Central memory CD8-positive, alpha-beta T cell (primary cell): Measurements from ENCODE around the gene KDM6A.
"Not testable (repeated sequence)": the region's sequence is repeated elsewhere in the genome, so short reads cannot be mapped to it uniquely, and the experiment has no call there.

Experiments used
- ATAC-seq: fragments of 150-1000 bp; cut with Tn5 transposase; replicated peaks from 2 replicates; pipeline ENCODE4 v1.10.0; 2022; ENCODE audit warnings: mild to moderate bottlenecking, moderate FRiP score, moderate number of reproducible peaks; ENCODE audit not compliant: poor library complexity, severe bottlenecking; ENCODE audit errors: extremely low read depth
- DNase-seq, 2 donors: peaks; one replicate each; pipeline ENCODE4 v3.0.0; 2021; ENCODE audit warnings: low spot score in 2 of 2
- H3K27ac Mint-ChIP-seq: one replicate; pipeline ENCODE4 v1.8.0; 2022; ENCODE audit warnings: low read depth, mild to moderate bottlenecking, moderate library complexity, mixed read lengths
- H3K27me3 Mint-ChIP-seq: one replicate; pipeline ENCODE4 v1.8.0; 2022; ENCODE audit warnings: mixed read lengths
- H3K36me3 Mint-ChIP-seq: one replicate; pipeline ENCODE4 v1.8.0; 2022; ENCODE audit warnings: mild to moderate bottlenecking, moderate library complexity, mixed read lengths; ENCODE audit not compliant: insufficient read depth
- H3K4me1 Mint-ChIP-seq: one replicate; pipeline ENCODE4 v1.8.0; 2022; ENCODE audit warnings: mixed read lengths
- H3K4me3 Mint-ChIP-seq: one replicate; pipeline ENCODE4 v1.8.0; 2022; ENCODE audit warnings: mild to moderate bottlenecking, moderate library complexity, mixed read lengths
- H3K9me3 Mint-ChIP-seq: one replicate; pipeline ENCODE4 v1.8.0; 2022; ENCODE audit warnings: mixed read lengths

Gene KDM6A

GRCh38 chrX:44980403-44980802 lies 107.4 kb downstream of the KDM6A start:
- Mint-ChIP-seq H3K27me3 (no peaks in the 10 kb centered on the region), H3K4me1 (peaks cover 11% of the 10 kb centered on the region), H3K36me3 (peaks cover 6% of the 10 kb centered on the region), H3K4me3 (no peak overlapping the region), H3K9me3 (no peaks in the 10 kb centered on the region), H3K27ac (no peak overlapping the region)
- ATAC-seq (no peak), DNase-seq (no peak)

- DNase-seq, result no peak
- Mint-ChIP-seq H3K27ac (no peak overlapping the region), H3K36me3 (peaks cover 6% of the 10 kb centered on the region)
Measured at GRCh38 chrX:44980883-44981282, 107.9 kb downstream of the KDM6A start.

GRCh38 chrX:44989995-44990770 lies 117.2 kb downstream of the KDM6A start:
- ATAC-seq (no peak), DNase-seq (no peak)
- H3K27me3 Mint-ChIP-seq, result no peaks in the 10 kb centered on the region
- no peak overlapping the region for H3K27ac Mint-ChIP-seq
- peaks cover 45% of the 10 kb centered on the region for H3K4me1 Mint-ChIP-seq
- H3K4me3 Mint-ChIP-seq, result no peak overlapping the region
- no peaks in the 10 kb centered on the region for H3K9me3 Mint-ChIP-seq
- peaks cover 14% of the 10 kb centered on the region for H3K36me3 Mint-ChIP-seq

More at GRCh38 chrX:44980883-44981282, 107.9 kb downstream of the KDM6A start:
- no peaks in the 10 kb centered on the region for H3K27me3 Mint-ChIP-seq
- peaks cover 11% of the 10 kb centered on the region for H3K4me1 Mint-ChIP-seq
- ATAC-seq, result no peak
- H3K9me3 Mint-ChIP-seq, result no peaks in the 10 kb centered on the region
- no peak overlapping the region for H3K4me3 Mint-ChIP-seq

GRCh38 chrX:44992775-44993174 lies 119.8 kb downstream of the KDM6A start:
- DNase-seq (no peak), ATAC-seq (no peak)
- Mint-ChIP-seq H3K36me3 (peaks cover 14% of the 10 kb centered on the region), H3K27ac (no peak overlapping the region), H3K4me1 (peaks cover 47% of the 10 kb centered on the region), H3K9me3 (no peaks in the 10 kb centered on the region), H3K4me3 (no peak overlapping the region), H3K27me3 (no peaks in the 10 kb centered on the region)

DNA sequence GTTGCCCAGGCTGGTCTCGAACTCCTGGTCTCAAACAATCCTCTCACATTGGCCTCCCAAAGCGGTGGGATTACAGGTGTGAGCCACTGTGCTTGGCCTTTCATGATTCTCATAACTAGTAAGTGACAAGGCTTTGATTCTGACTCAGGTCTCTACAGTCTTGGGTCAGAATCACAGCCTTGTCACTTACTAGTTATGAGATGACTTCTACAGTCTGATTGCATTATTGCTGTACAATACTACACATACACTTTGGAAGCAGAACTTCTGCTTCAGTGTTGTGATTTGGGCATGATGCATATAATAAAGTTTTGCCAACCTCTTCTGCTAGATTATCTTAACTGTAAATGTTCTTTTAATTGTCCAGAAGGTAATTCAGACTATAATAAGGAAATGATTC lies 123.3 kb downstream of the KDM6A start:
- DNase-seq, result no peak
- Mint-ChIP-seq H3K27ac (no peak overlapping the region), H3K36me3 (peaks cover 12% of the 10 kb centered on the region), H3K4me1 (peaks cover 55% of the 10 kb centered on the region), H3K9me3 (no peaks in the 10 kb centered on the region), H3K4me3 (no peak overlapping the region), H3K27me3 (no peaks in the 10 kb centered on the region)
- ATAC-seq, result no peak

- Mint-ChIP-seq H3K4me1 (peaks cover 58% of the 10 kb centered on the region), H3K27me3 (no peaks in the 10 kb centered on the region), H3K4me3 (no peak overlapping the region), H3K27ac (peak overlapping the region; percentile 50), H3K36me3 (peaks cover 12% of the 10 kb centered on the region), H3K9me3 (no peaks in the 10 kb centered on the region)
- DNase-seq (no peak), ATAC-seq (no peak)
Measured at GRCh38 chrX:44997282-44997812, 124.4 kb downstream of the KDM6A start.

GRCh38 chrX:44997888-44998287 lies 124.9 kb downstream of the KDM6A start:
- Mint-ChIP-seq H3K36me3 (peaks cover 9% of the 10 kb centered on the region), H3K27me3 (no peaks in the 10 kb centered on the region), H3K27ac (peak overlapping the region; percentile 50), H3K4me1 (peaks cover 58% of the 10 kb centered on the region), H3K4me3 (no peak overlapping the region), H3K9me3 (no peaks in the 10 kb centered on the region)
- DNase-seq (no peak), ATAC-seq (no peak)

DNA sequence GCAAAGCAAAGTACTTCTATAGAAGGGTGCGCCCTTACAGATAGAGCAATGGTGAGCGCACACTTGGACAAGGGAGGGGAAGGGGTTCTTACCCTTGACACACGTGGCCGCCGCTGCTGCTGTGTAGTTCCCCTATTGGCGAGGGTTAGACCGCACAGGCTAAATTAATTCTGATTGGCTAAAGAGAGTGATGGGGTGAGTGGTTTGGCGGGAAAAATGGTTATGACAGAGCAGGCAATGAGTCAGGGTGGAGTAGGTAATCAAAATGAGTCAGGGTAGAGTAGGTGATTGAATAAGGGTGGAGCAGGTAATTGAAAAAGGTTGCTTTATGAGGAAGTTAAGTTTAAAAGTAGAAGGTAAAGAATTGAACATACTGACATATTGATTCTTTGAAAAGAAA lies 126.2 kb downstream of the KDM6A start:
- not testable (repeated sequence) for H3K27me3 Mint-ChIP-seq, H3K9me3 Mint-ChIP-seq, ATAC-seq, H3K4me3 Mint-ChIP-seq, H3K27ac Mint-ChIP-seq, DNase-seq, H3K36me3 Mint-ChIP-seq
- H3K4me1 Mint-ChIP-seq, result peaks cover 59% of the 10 kb centered on the region

GRCh38 chrX:44999872-45000271 lies 126.9 kb downstream of the KDM6A start:
- H3K27ac Mint-ChIP-seq, H3K36me3 Mint-ChIP-seq: not testable (repeated sequence)
- peaks cover 59% of the 10 kb centered on the region for H3K4me1 Mint-ChIP-seq

DNA sequence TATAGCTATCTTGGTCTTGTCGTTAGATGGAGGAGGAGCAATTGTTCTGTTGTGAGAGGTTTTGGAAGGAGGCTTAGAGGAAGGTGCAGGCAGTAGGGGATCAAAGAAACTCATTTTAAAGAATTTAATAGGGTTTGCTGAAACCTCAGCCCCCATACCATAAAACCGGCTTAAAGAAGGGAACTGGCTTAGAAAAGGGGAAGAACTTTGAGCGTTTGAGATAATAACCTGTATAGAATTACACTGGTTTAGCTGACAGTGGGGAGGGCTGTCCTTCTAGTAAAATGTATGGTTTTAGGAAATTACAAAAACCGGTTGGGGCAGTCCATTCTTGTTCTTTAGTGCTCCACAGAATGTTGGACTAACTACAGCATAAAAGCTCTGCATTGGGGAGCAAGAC lies 128.1 kb downstream of the KDM6A start:
- peak overlapping the region; percentile 46 for H3K27ac Mint-ChIP-seq
- no peak for ATAC-seq
- no peak for DNase-seq
- no peaks in the 10 kb centered on the region for H3K9me3 Mint-ChIP-seq
- peaks cover 60% of the 10 kb centered on the region for H3K4me1 Mint-ChIP-seq
- H3K4me3 Mint-ChIP-seq, result peak overlapping the region; percentile 27
- peaks cover 5% of the 10 kb centered on the region for H3K36me3 Mint-ChIP-seq
- H3K27me3 Mint-ChIP-seq, result no peaks in the 10 kb centered on the region

More at GRCh38 chrX:44999872-45000271, 126.9 kb downstream of the KDM6A start:
- H3K9me3 Mint-ChIP-seq, ATAC-seq, H3K27me3 Mint-ChIP-seq, H3K4me3 Mint-ChIP-seq, DNase-seq: not testable (repeated sequence)

DNA sequence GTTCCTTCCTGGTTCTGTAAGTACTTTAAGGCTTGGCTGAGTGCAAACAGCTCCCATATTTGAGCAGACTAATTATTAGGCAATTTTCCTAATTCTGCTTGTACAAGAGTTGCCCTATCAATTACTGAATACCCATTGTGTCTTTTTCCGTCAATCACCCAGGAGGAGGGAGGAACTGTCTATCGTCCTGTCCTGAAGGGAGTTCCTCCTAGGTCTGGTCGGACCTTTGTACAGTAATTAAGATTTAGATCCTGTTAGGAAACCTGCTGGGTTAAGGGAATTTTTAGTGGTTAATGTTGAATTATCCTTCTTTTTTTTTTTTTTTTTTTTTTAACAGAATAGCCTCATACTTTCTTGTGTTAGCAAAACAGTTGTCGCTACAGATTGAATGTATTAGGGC lies 130.1 kb downstream of the KDM6A start:
- H3K27me3 Mint-ChIP-seq, result no peaks in the 10 kb centered on the region
- DNase-seq (no peak), ATAC-seq (no peak)
- H3K4me3 Mint-ChIP-seq, result no peak overlapping the region
- no peaks in the 10 kb centered on the region for H3K9me3 Mint-ChIP-seq
- no peak overlapping the region for H3K27ac Mint-ChIP-seq
- H3K4me1 Mint-ChIP-seq, result peaks cover 55% of the 10 kb centered on the region
- H3K36me3 Mint-ChIP-seq, result peaks cover 5% of the 10 kb centered on the region

DNA sequence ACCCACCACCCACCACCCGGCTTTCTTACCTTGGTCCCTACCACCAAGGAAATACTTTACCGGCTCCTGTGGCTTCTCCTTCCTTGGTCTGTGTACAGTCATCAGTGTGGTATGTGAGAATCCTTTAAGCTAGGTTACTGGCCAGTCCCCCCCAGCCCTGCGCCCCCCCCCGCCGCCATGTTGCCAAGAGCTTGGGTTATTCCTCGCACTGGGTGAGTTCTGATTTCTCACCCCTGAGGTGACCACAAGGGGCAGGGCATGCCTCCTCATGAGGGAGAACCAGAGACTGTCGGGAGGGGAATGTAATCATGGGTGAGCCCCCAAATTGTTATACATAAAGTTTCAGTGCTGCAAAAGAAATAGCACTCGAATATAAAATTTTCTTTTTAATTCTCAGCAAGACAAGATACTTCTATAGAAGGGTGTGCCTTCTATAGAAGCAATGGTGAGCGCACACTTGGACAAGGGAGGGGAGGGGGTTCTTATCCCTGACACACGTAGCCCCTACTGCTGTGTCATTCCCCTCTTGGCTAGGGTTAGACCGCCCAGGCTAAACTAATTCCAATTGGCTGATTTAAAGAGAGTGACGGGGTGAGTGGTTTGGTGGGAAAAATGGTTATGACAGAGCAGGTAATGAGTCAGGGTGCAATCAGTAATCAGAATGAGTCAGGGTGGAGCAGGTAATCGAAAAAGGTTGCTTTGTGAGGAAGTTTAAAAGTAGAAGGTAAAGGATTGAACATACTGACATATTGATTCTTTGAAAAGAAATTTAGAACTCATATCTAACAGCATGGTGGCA lies 133.2 kb downstream of the KDM6A start:
- Mint-ChIP-seq H3K4me1 (peaks cover 36% of the 10 kb centered on the region), H3K9me3 (no peaks in the 10 kb centered on the region), H3K27ac (peak overlapping the region; percentile 32), H3K27me3 (no peaks in the 10 kb centered on the region), H3K4me3 (no peak overlapping the region), H3K36me3 (peaks cover 4% of the 10 kb centered on the region)
- DNase-seq (no peak), ATAC-seq (no peak)

DNA sequence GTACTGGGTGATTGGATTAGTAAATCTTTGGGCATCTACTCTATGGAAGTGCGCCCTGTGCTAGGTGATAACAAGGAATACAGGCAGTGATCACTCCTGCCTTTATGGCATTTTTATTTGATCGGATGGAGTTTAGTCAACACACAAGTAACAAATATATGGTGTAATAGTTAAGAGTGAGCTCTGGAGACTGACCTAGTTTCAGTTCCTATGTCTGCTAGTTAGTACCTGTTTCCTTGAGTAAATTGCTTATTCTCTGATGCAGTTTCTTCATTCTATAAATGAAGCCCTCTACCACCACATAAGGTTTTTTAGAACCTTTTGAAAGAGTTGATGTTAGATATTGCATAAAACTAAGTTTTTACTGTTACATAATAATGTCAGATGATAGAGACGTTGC lies 134.6 kb downstream of the KDM6A start:
- DNase-seq (no peak), ATAC-seq (no peak)
- peaks cover 8% of the 10 kb centered on the region for H3K36me3 Mint-ChIP-seq
- H3K9me3 Mint-ChIP-seq, result no peaks in the 10 kb centered on the region
- peak overlapping the region; percentile 67 for H3K27ac Mint-ChIP-seq
- no peak overlapping the region for H3K4me3 Mint-ChIP-seq
- H3K4me1 Mint-ChIP-seq, result peaks cover 29% of the 10 kb centered on the region
- H3K27me3 Mint-ChIP-seq, result no peaks in the 10 kb centered on the region
